ENCODE results near the gene EIF4ENIF1. TPM values are rescaled to one million over a fixed set of nuclear protein-coding genes. Genes with fewer than 3 reads are reported as not detected.

Gene EIF4ENIF1
- total RNA-seq, 2 donors from 2014 or later: 34.5 to 37.1 TPM

- Mint-ChIP-seq H3K4me1 (peaks cover 10% of the 10 kb centered on the region), H3K27me3 (ENCODE audit: insufficient read depth) (no peaks in the 10 kb centered on the region), H3K4me3 (no peak overlapping the region), H3K36me3 (ENCODE audit: low read depth) (peaks cover 66% of the 10 kb centered on the region), H3K9me3 (no peaks in the 10 kb centered on the region), H3K27ac (no peak overlapping the region)
- Histone ChIP-seq H3K27me3 (ENCODE audit: control insufficient read depth, insufficient read depth, low read length, poor library complexity, severe bottlenecking) (no peaks in the 10 kb centered on the region), H3K4me3 (ENCODE audit: low read length) (no peak overlapping the region), H3K27ac (ENCODE audit: low read depth, low read length) (no peak overlapping the region), H3K9me3 (ENCODE audit: control insufficient read depth, low read length) (no peaks in the 10 kb centered on the region), H3K4me1 (ENCODE audit: control insufficient read depth, insufficient read depth, low read length) (peaks cover 5% of the 10 kb centered on the region), H3K9ac (ENCODE audit: extremely low read depth, low read length, poor library complexity, severe bottlenecking) (no peak overlapping the region), H3K36me3 (ENCODE audit: control insufficient read depth, insufficient read depth, low read length) (peaks cover 84% of the 10 kb centered on the region)
- no peak for DNase-seq
- WGBS, 2 experiments (ENCODE audit: insufficient coverage in 1 of 2, insufficient read length in 1 of 2): 92% methylated on average over 3 of the region's 3 CpGs; no CpG with 5 or more reads in 1 of the 2 experiments
- no peak for TF ChIP-seq CTCF (conservative IDR thresholded peaks at IDR 0.05)
These were observed 44.0 kb downstream of the EIF4ENIF1 start for GRCh38 chr22:31445642-31446041.

GRCh38 chr22:31443516-31443915 is 46.1 kb downstream of the EIF4ENIF1 start:
- peaks cover 90% of the 10 kb centered on the region for H3K36me3 ChIP-seq (ENCODE audit: control insufficient read depth, insufficient read depth, low read length)
- H3K27me3 Mint-ChIP-seq (ENCODE audit: insufficient read depth): no peaks in the 10 kb centered on the region
- no peak overlapping the region for H3K4me3 Mint-ChIP-seq
- H3K27ac Mint-ChIP-seq: peak overlapping the region; percentile 27
- H3K27me3 ChIP-seq (ENCODE audit: control insufficient read depth, insufficient read depth, low read length, poor library complexity, severe bottlenecking): no peaks in the 10 kb centered on the region
- 98 to 100% methylated on average over 2 to 6 of the region's 7 CpGs for whole genome bisulfite sequencing, 2 experiments (ENCODE audit: insufficient coverage in 1 of 2, insufficient read length in 1 of 2)
- no peaks in the 10 kb centered on the region for H3K9me3 ChIP-seq (ENCODE audit: control insufficient read depth, low read length)
- H3K36me3 Mint-ChIP-seq (ENCODE audit: low read depth): peaks cover 77% of the 10 kb centered on the region
- H3K4me1 Mint-ChIP-seq: peaks cover 10% of the 10 kb centered on the region
- H3K4me1 ChIP-seq (ENCODE audit: control insufficient read depth, insufficient read depth, low read length): peaks cover 5% of the 10 kb centered on the region
- H3K9ac ChIP-seq (ENCODE audit: extremely low read depth, low read length, poor library complexity, severe bottlenecking): no peak overlapping the region
- H3K9me3 Mint-ChIP-seq: no peaks in the 10 kb centered on the region
- no peak overlapping the region for H3K27ac ChIP-seq (ENCODE audit: low read depth, low read length)
- no peak for DNase-seq
- TF ChIP-seq CTCF (conservative IDR thresholded peaks at IDR 0.05): no peak
- H3K4me3 ChIP-seq (ENCODE audit: low read length): no peak overlapping the region

GRCh38 chr22:31442768-31443489 is 46.7 kb downstream of the EIF4ENIF1 start:
- Histone ChIP-seq H3K27me3 (ENCODE audit: control insufficient read depth, insufficient read depth, low read length, poor library complexity, severe bottlenecking) (no peaks in the 10 kb centered on the region), H3K27ac (ENCODE audit: low read depth, low read length) (no peak overlapping the region), H3K9me3 (ENCODE audit: control insufficient read depth, low read length) (no peaks in the 10 kb centered on the region), H3K9ac (ENCODE audit: extremely low read depth, low read length, poor library complexity, severe bottlenecking) (no peak overlapping the region), H3K4me3 (ENCODE audit: low read length) (no peak overlapping the region), H3K4me1 (ENCODE audit: control insufficient read depth, insufficient read depth, low read length) (peaks cover 5% of the 10 kb centered on the region), H3K36me3 (ENCODE audit: control insufficient read depth, insufficient read depth, low read length) (peaks cover 91% of the 10 kb centered on the region)
- WGBS, 2 experiments (ENCODE audit: insufficient coverage in 1 of 2, insufficient read length in 1 of 2): 74 to 100% methylated on average over 3 to 5 of the region's 5 CpGs
- Mint-ChIP-seq H3K4me3 (no peak overlapping the region), H3K4me1 (peaks cover 10% of the 10 kb centered on the region), H3K9me3 (no peaks in the 10 kb centered on the region), H3K27me3 (ENCODE audit: insufficient read depth) (no peaks in the 10 kb centered on the region), H3K36me3 (ENCODE audit: low read depth) (peaks cover 75% of the 10 kb centered on the region), H3K27ac (peak overlapping the region; percentile 27)
- TF ChIP-seq CTCF (conservative IDR thresholded peaks at IDR 0.05): peak; percentile 22
- peak; percentile 53 for DNase-seq

Data from endodermal cell (in vitro differentiated cells).